ENCODE results near the gene COA1.

The COA1 gene

DNA sequence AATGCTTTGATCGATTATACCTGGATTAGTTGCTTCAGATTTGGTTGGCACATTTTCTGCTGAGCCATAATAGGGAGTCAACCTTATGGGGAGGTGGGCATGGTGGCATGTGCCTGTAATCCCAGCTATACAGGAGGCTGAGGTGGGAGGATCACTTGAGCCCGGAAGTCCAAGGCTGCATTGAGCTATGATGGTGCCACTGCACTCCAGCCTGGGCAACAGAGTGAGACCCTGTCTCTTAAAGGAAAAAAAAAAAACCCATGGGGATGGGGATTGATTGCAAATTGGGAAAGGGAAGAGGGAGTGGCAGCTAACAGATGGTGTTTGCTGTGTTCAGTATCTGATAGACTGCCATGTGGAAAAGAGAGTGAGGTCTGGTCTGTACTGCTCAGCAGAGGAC lies 135.3 kb downstream of the COA1 start:
- no peaks in the 10 kb centered on the region for H3K36me3 ChIP-seq (ENCODE audit: control insufficient read depth, insufficient read depth, low read length)

DNA sequence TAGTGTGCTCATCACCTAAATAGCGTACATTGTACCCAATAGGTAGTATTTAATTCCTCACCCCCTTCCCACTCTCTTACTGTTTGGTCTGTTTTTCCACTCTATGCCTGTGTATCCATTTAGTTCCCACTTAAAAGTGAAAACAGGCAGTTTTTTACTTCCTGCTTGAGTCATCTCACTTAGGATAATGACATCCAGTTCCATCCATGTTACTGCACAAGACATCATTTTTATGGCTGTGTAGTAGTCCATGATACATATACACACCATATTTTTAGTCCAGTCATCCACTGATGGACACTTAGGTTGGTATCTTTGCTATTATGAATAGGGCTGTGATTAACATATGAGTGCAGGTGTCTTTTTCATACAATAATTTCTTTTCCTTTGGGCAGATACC lies 136.3 kb downstream of the COA1 start:
- Histone ChIP-seq H3K4me1 (no peaks in the 10 kb centered on the region), H3K27ac (no peak overlapping the region), H3K79me2 (peaks cover 32% of the 10 kb centered on the region), H3K27me3 (ENCODE audit: control insufficient read depth, insufficient read depth, low read length) (no peaks in the 10 kb centered on the region), H3K4me2 (ENCODE audit: low read length) (no peak overlapping the region), H3K9ac (no peak overlapping the region), H3K9me3 (ENCODE audit: control insufficient read depth, low read length) (no peaks in the 10 kb centered on the region), H2AFZ (no peak overlapping the region), H3K4me3 (ENCODE audit: low read depth, low read length) (no peak overlapping the region), H3K36me3 (ENCODE audit: control insufficient read depth, insufficient read depth, low read length) (no peaks in the 10 kb centered on the region)
- no peak for TF ChIP-seq CTCF (IDR thresholded peaks at IDR 0.05)

More for the DNA sequence above, 135.3 kb downstream of the COA1 start:
- H3K27me3 ChIP-seq (ENCODE audit: control insufficient read depth, insufficient read depth, low read length): no peaks in the 10 kb centered on the region
- H3K9ac ChIP-seq: no peak overlapping the region
- no peak overlapping the region for H3K4me2 ChIP-seq (ENCODE audit: low read length)
- H3K79me2 ChIP-seq: peaks cover 24% of the 10 kb centered on the region
- H3K4me3 ChIP-seq (ENCODE audit: low read depth, low read length): no peak overlapping the region
- TF ChIP-seq CTCF (IDR thresholded peaks at IDR 0.05): no peak
- H3K27ac ChIP-seq: no peak overlapping the region
- H2AFZ ChIP-seq: no peak overlapping the region
- H3K4me1 ChIP-seq: no peaks in the 10 kb centered on the region
- no peaks in the 10 kb centered on the region for H3K9me3 ChIP-seq (ENCODE audit: control insufficient read depth, low read length)

GRCh38 chr7:43592326-43592725 lies 137.0 kb downstream of the COA1 start:
- H3K27ac ChIP-seq: no peak overlapping the region

DNA sequence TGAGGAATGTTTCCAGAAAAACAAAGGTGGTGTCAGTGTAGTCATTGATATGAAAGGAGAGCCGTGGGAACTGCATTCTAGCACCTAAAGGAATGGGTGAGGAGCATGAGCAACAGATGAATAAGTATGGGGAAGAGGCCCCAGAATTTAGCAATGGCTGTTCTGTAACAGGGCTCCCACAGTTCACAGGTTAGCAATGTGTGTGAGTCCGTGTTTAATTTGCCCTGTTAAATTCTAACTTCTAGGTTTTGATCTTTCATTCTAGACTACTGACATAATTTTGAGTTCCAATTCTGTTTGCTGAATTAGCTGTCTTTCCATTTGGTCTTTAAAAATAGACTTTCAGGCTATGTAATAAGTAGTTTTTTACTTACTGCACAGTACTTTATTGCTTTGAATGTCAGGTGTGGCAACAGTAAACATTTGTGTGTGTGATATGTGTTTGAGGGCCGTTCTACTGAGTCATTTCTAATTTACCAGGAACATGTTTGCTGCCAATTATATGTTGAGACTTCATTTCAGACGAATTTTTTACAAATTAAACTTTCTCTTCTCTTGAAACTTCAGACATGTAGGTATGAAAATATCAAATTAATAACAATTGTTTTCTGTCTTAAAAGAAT lies 137.7 kb downstream of the COA1 start:
- no peak overlapping the region for H3K27ac ChIP-seq
- H3K79me2 ChIP-seq: peaks cover 29% of the 10 kb centered on the region
- no peak overlapping the region for H3K4me3 ChIP-seq (ENCODE audit: low read depth, low read length)
- no peaks in the 10 kb centered on the region for H3K4me1 ChIP-seq
- no peaks in the 10 kb centered on the region for H3K36me3 ChIP-seq (ENCODE audit: control insufficient read depth, insufficient read depth, low read length)
- no peak for TF ChIP-seq CTCF (IDR thresholded peaks at IDR 0.05)
- no peaks in the 10 kb centered on the region for H3K9me3 ChIP-seq (ENCODE audit: control insufficient read depth, low read length)
- H2AFZ ChIP-seq: no peak overlapping the region
- no peak overlapping the region for H3K9ac ChIP-seq
- no peaks in the 10 kb centered on the region for H3K27me3 ChIP-seq (ENCODE audit: control insufficient read depth, insufficient read depth, low read length)
- H3K4me2 ChIP-seq (ENCODE audit: low read length): no peak overlapping the region

More at GRCh38 chr7:43592326-43592725, 137.0 kb downstream of the COA1 start:
- Histone ChIP-seq H3K36me3 (ENCODE audit: control insufficient read depth, insufficient read depth, low read length) (no peaks in the 10 kb centered on the region), H3K9ac (no peak overlapping the region), H3K79me2 (peaks cover 29% of the 10 kb centered on the region), H3K27me3 (ENCODE audit: control insufficient read depth, insufficient read depth, low read length) (no peaks in the 10 kb centered on the region), H3K4me1 (no peaks in the 10 kb centered on the region), H2AFZ (no peak overlapping the region), H3K4me3 (ENCODE audit: low read depth, low read length) (no peak overlapping the region), H3K9me3 (ENCODE audit: control insufficient read depth, low read length) (no peaks in the 10 kb centered on the region), H3K4me2 (ENCODE audit: low read length) (no peak overlapping the region)
- no peak for TF ChIP-seq CTCF (IDR thresholded peaks at IDR 0.05)

Data from parathyroid adenoma (tissue), 2 donors.